Calu3 (cell line): Measurements from ENCODE around the gene ABCA13. TPM values are rescaled to one million over a fixed set of nuclear protein-coding genes. Genes with fewer than 3 reads are reported as not detected.

Experiments used
- BruUV-seq: library from RNA; stranded (reverse); fragments of 400-500 nt; replicated peaks from 2 replicates; lab custom pipeline; 2021; lab: Mats Ljungman, UMichigan
- CTCF ChIA-PET: fragments of 300-600 bp; sonication (Branson Sonifier 250); formaldehyde crosslinking; loops from one replicate; lab custom pipeline; 2022; ENCODE audit warnings: antibody characterized with exemption; lab: Charles Lee
- DNase-seq: peaks from one replicate; pipeline ENCODE4 v3.0.0; 2022
- H3K27ac Mint-ChIP-seq: one replicate; pipeline ENCODE4 v1.8.0; 2022; ENCODE audit warnings: mixed read lengths; ENCODE audit not compliant: unreplicated experiment
- H3K27me3 Mint-ChIP-seq: one replicate; pipeline ENCODE4 v1.8.0; 2022; ENCODE audit warnings: mixed read lengths; ENCODE audit not compliant: unreplicated experiment
- H3K36me3 Mint-ChIP-seq: one replicate; pipeline ENCODE4 v1.8.0; 2022; ENCODE audit warnings: mild to moderate bottlenecking, moderate library complexity, mixed read lengths; ENCODE audit not compliant: insufficient read depth, unreplicated experiment
- H3K4me1 Mint-ChIP-seq: one replicate; pipeline ENCODE4 v1.8.0; 2022; ENCODE audit warnings: mild to moderate bottlenecking, low read depth, mixed read lengths; ENCODE audit not compliant: unreplicated experiment
- H3K4me3 Mint-ChIP-seq: one replicate; pipeline ENCODE4 v1.8.0; 2022; ENCODE audit warnings: mild to moderate bottlenecking, low read depth, moderate library complexity, mixed read lengths; ENCODE audit not compliant: unreplicated experiment
- H3K9me3 Mint-ChIP-seq: one replicate; pipeline ENCODE4 v1.8.0; 2022; ENCODE audit warnings: low read depth, mixed read lengths; ENCODE audit not compliant: unreplicated experiment
- intact Hi-C: fragments of 100-400 bp; cut with micrococcal nuclease; formaldehyde crosslinking; loops from one replicate; pipeline ENCODE4 v1.10.0; 2022; ENCODE audit not compliant: unreplicated experiment
- total RNA-seq: library from RNA; stranded (reverse); gene quantifications from 2 replicates; pipeline ENCODE4 v1.2.3, GENCODE V29; 2022
- TF ChIP-seq, protein P1 (sequence below): fragments of 200-600 bp; IDR thresholded peaks from one replicate; pipeline ENCODE4 v1.8.0; 2022; ENCODE audit warnings: antibody characterized with exemption; ENCODE audit not compliant: unreplicated experiment

The ABCA13 gene
- total RNA-seq, 1 experiment from 2014 or later: 12.1 TPM

DNA sequence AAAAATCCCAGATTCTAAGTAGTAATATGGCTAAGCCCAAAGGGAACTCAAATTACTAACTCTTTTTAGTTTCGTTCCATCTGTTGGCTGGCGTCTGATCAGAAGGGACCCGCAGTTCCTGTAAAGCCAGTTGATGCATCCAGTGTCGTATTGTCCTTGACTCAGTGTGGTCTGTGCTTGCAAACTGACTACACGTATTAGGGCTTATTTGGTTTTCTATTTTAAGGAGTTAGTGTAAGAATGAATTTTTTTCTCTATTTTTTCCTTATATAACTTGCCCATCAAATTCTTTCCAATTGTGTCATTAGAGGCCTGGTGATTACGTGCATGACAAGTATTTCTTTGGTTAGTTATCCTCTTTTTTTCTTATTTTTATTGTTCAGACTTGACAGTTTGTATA, 9.7 kb downstream of the ABCA13 start:
- peaks cover 26% of the 10 kb centered on the region for H3K4me1 Mint-ChIP-seq
- no peaks in the 10 kb centered on the region for H3K27me3 Mint-ChIP-seq
- H3K9me3 Mint-ChIP-seq: no peaks in the 10 kb centered on the region
- intact Hi-C loops: no loop called here
- H3K36me3 Mint-ChIP-seq: no peaks in the 10 kb centered on the region
- no peak for DNase-seq
- no peak overlapping the region for H3K27ac Mint-ChIP-seq
- CTCF ChIA-PET: no interaction called here
- TF ChIP-seq, protein P1, sequence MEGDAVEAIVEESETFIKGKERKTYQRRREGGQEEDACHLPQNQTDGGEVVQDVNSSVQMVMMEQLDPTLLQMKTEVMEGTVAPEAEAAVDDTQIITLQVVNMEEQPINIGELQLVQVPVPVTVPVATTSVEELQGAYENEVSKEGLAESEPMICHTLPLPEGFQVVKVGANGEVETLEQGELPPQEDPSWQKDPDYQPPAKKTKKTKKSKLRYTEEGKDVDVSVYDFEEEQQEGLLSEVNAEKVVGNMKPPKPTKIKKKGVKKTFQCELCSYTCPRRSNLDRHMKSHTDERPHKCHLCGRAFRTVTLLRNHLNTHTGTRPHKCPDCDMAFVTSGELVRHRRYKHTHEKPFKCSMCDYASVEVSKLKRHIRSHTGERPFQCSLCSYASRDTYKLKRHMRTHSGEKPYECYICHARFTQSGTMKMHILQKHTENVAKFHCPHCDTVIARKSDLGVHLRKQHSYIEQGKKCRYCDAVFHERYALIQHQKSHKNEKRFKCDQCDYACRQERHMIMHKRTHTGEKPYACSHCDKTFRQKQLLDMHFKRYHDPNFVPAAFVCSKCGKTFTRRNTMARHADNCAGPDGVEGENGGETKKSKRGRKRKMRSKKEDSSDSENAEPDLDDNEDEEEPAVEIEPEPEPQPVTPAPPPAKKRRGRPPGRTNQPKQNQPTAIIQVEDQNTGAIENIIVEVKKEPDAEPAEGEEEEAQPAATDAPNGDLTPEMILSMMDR: no peak
- BruUV-seq: no TSS peak
- no peak overlapping the region for H3K4me3 Mint-ChIP-seq

DNA sequence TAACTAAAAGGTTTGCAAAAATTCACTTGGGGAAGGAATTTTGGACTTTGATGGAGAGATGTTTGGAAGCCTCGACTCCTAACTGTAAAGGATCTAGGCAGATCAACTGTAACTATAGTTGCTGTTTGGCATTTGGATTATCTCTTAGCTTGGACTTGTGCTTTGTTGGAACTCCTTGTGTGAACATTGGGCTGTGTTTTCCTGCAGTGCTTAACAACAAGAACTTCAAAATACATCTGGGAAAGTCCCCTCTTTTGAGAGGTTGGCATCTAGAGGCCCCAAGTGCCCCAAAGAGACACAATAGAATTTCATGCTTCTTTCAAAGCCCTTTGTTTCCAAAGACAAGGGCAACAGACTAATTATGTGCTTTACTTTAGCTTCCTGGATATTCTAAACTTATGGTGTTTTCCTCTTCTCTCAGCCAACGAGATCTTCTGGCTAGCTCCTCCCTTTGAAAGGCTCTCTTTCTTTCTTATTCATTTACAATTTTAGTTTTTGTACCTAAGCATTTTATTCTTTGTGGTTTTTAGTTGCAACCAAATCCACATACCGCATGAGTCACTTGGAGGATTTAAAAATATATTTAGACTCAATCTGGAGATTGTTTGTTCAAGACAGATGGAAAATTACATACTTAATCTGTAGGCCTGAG, 11.6 kb downstream of the ABCA13 start:
- H3K4me3 Mint-ChIP-seq: no peak overlapping the region
- no peaks in the 10 kb centered on the region for H3K27me3 Mint-ChIP-seq
- DNase-seq: no peak
- H3K9me3 Mint-ChIP-seq: peaks cover 4% of the 10 kb centered on the region
- TF ChIP-seq, protein P1: no peak
- peaks cover 36% of the 10 kb centered on the region for H3K4me1 Mint-ChIP-seq
- intact Hi-C loops: no loop called here
- peak overlapping the region; percentile 10 for H3K27ac Mint-ChIP-seq
- CTCF ChIA-PET: interaction anchor here (0.6 to 1.1 kb wide), 3 partner anchors 18 to 324 kb away, joined by 3 to 5 read pairs (median 3); no protein-coding TSS in a partner anchor
- no TSS peak for BruUV-seq
- H3K36me3 Mint-ChIP-seq: no peaks in the 10 kb centered on the region

DNA sequence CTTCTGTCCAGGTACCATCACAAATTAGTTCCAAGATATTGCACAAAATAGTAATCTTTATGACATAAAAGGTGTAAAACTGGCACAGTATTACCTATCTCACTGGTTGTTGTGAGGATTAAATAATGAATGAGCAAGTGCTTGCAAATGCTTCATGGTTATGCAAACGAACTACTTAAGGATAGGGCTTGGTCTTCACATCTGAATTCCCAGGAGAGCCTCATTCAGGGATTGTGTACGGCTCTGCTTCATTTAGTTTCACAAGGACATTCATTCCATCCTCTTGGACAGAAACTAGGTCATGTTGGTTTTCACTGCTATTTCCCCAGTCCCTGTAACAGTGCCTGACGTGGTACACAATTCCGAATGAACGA, 12.1 kb downstream of the ABCA13 start:
- H3K4me3 Mint-ChIP-seq: no peak overlapping the region
- peak overlapping the region; percentile 10 for H3K27ac Mint-ChIP-seq
- BruUV-seq: no TSS peak
- CTCF ChIA-PET: interaction anchor here (1.1 kb wide), 1 partner anchor 154 kb away, joined by 3 read pairs; no protein-coding TSS in a partner anchor
- TF ChIP-seq, protein P1: no peak
- no peaks in the 10 kb centered on the region for H3K36me3 Mint-ChIP-seq
- intact Hi-C loops: no loop called here
- no peak for DNase-seq
- peaks cover 5% of the 10 kb centered on the region for H3K9me3 Mint-ChIP-seq
- no peaks in the 10 kb centered on the region for H3K27me3 Mint-ChIP-seq
- peaks cover 36% of the 10 kb centered on the region for H3K4me1 Mint-ChIP-seq

DNA sequence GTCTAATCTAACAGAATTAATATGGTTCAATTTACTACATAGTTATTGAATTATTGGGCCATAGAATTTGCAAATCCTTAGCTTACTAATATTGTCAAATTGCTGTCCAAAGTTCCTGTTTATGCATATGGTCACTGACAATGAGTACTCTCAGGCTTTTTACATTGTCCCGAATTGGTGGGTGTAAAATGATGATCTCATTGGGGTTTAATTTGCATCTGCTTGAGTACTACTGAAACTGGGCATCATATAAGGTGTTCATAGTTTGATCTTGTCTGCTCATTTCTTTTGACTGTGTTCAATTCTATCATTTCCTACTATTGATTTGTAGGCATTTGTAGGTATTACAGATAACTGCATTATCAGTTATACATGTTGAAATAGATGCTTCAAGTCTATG, 12.7 kb downstream of the ABCA13 start:
- no TSS peak for BruUV-seq
- DNase-seq: no peak
- CTCF ChIA-PET: no interaction called here
- intact Hi-C loops: no loop called here
- Mint-ChIP-seq H3K27me3 (no peaks in the 10 kb centered on the region), H3K9me3 (peaks cover 5% of the 10 kb centered on the region), H3K4me3 (no peak overlapping the region), H3K27ac (no peak overlapping the region), H3K4me1 (peaks cover 36% of the 10 kb centered on the region), H3K36me3 (no peaks in the 10 kb centered on the region)
- TF ChIP-seq, protein P1: no peak
